Vagina (tissue), 2 donors: ENCODE measurements around the gene UGT1A3. TPM values are rescaled to one million over a fixed set of nuclear protein-coding genes. Genes with fewer than 3 reads are reported as not detected.
"Not testable (repeated sequence)": the region's sequence is repeated elsewhere in the genome, so short reads cannot be mapped to it uniquely, and the experiment has no call there.

Source experiments
- DNase-seq, 2 donors: peaks; one replicate each; pipeline ENCODE4 v3.0.0-alpha.2; 2017; ENCODE audit errors: extremely low spot score in 2 of 2
- H3K27ac ChIP-seq: fragments of 200-600 bp; sonication (generic); one replicate; pipeline ENCODE4 v1.5.1; 2019
- H3K27me3 ChIP-seq: fragments of 200-600 bp; sonication (generic); one replicate; pipeline ENCODE4 v1.5.1; 2019
- H3K36me3 ChIP-seq, 2 donors: fragments of 200-600 bp; sonication (generic); one replicate each; pipeline ENCODE4 v1.5.1; 2017 to 2019
- H3K4me1 ChIP-seq: fragments of 200-600 bp; sonication (generic); one replicate; pipeline ENCODE4 v1.5.1; 2019
- H3K4me3 ChIP-seq, 2 donors: fragments of 200-600 bp; sonication (generic); 1 replicate in 1 of 2; 2 replicates in 1 of 2; pipeline ENCODE4 v1.5.1; 2016 to 2019
- H3K9me3 ChIP-seq: fragments of 200-600 bp; sonication (generic); one replicate; pipeline ENCODE4 v1.5.1; 2019
- CTCF ChIP-seq, 3 experiments: fragments of 450-650 bp in 2 of 3; fragments of 200-600 bp in 1 of 3; sonication (generic) in 1 of 3; IDR thresholded peaks; one replicate each; pipeline ENCODE4 v1.5.1; 2017 to 2019; ENCODE audit warnings: antibody characterized with exemption in 3 of 3, mild to moderate bottlenecking in 2 of 3, moderate library complexity in 2 of 3
- POLR2A ChIP-seq, 2 donors: fragments of 450-650 bp; IDR thresholded peaks; one replicate each; pipeline ENCODE4 v1.6.1; 2017; ENCODE audit warnings: antibody characterized with exemption in 2 of 2, mild to moderate bottlenecking in 2 of 2, moderate library complexity in 2 of 2
- POLR2AphosphoS5 ChIP-seq, 2 donors: sonication (generic); formaldehyde crosslinking; IDR thresholded peaks; one replicate each; pipeline ENCODE4 v1.9.0; 2017; ENCODE audit warnings: antibody characterized with exemption in 2 of 2, mild to moderate bottlenecking in 2 of 2, low read depth in 1 of 2; ENCODE audit not compliant: insufficient read depth in 1 of 2
- intact Hi-C: fragments of 100-400 bp; cut with DNase I; formaldehyde crosslinking; loops from one replicate; pipeline ENCODE4 v1.15.1; 2023
- total RNA-seq: library from RNA; depleted of rRNA; stranded (reverse); fragments of >200 nt; gene quantifications from one replicate; pipeline ENCODE4 v1.2.3, GENCODE V29; 2016

Gene UGT1A3
- total RNA-seq, 1 donor from 2014 or later = not detected

GRCh38 chr2:233699424-233700027 is 29.3 kb upstream of the UGT1A3 start:
- no peak for DNase-seq
- no peaks in the 10 kb centered on the region for H3K4me1 ChIP-seq
- no peak for TF ChIP-seq POLR2A (IDR thresholded peaks at IDR 0.05)
- no peak for TF ChIP-seq CTCF (IDR thresholded peaks at IDR 0.05)
- TF ChIP-seq POLR2AphosphoS5 (IDR thresholded peaks at IDR 0.05; ENCODE audit: insufficient read depth in 1 of 2, low read depth in 1 of 2) = no peak
- intact Hi-C loops = no loop called here
- no peak overlapping the region for H3K27ac ChIP-seq
- no peaks in the 10 kb centered on the region for H3K9me3 ChIP-seq
- H3K27me3 ChIP-seq = no peaks in the 10 kb centered on the region
- H3K4me3 ChIP-seq = no peak overlapping the region
- no peaks in the 10 kb centered on the region for H3K36me3 ChIP-seq

- no peak overlapping the region for H3K27ac ChIP-seq
- intact Hi-C loops = no loop called here
- DNase-seq = no peak
Observed at GRCh38 chr2:233700028-233700635, 28.7 kb upstream of the UGT1A3 start.

GRCh38 chr2:233700842-233701241 is 28.0 kb upstream of the UGT1A3 start:
- intact Hi-C loops, H3K4me1 ChIP-seq, H3K9me3 ChIP-seq, H3K4me3 ChIP-seq, DNase-seq, H3K36me3 ChIP-seq, H3K27ac ChIP-seq, H3K27me3 ChIP-seq: not testable (repeated sequence)

More at GRCh38 chr2:233700028-233700635, 28.7 kb upstream of the UGT1A3 start:
- Histone ChIP-seq H3K4me3 (no peak overlapping the region), H3K36me3 (no peaks in the 10 kb centered on the region), H3K27me3 (no peaks in the 10 kb centered on the region), H3K9me3 (no peaks in the 10 kb centered on the region), H3K4me1 (no peaks in the 10 kb centered on the region)
- TF ChIP-seq POLR2AphosphoS5 (IDR thresholded peaks at IDR 0.05; ENCODE audit: insufficient read depth in 1 of 2, low read depth in 1 of 2) (peak in 1 of 2 donors; percentile 43), POLR2A (IDR thresholded peaks at IDR 0.05) (no peak)

GRCh38 chr2:233702238-233702637 is 26.6 kb upstream of the UGT1A3 start:
- TF ChIP-seq POLR2A (IDR thresholded peaks at IDR 0.05) (no peak), CTCF (IDR thresholded peaks at IDR 0.05) (no peak), POLR2AphosphoS5 (IDR thresholded peaks at IDR 0.05; ENCODE audit: insufficient read depth in 1 of 2, low read depth in 1 of 2) (no peak)
- no peaks in the 10 kb centered on the region for H3K36me3 ChIP-seq
- peaks cover 5% of the 10 kb centered on the region for H3K4me1 ChIP-seq
- DNase-seq = no peak
- H3K4me3 ChIP-seq = no peak overlapping the region
- intact Hi-C loops = no loop called here
- no peaks in the 10 kb centered on the region for H3K27me3 ChIP-seq
- no peak overlapping the region for H3K27ac ChIP-seq
- no peaks in the 10 kb centered on the region for H3K9me3 ChIP-seq

GRCh38 chr2:233705911-233706506 is 22.8 kb upstream of the UGT1A3 start:
- Histone ChIP-seq H3K36me3 (no peaks in the 10 kb centered on the region), H3K4me3 (no peak overlapping the region), H3K9me3 (no peaks in the 10 kb centered on the region), H3K27ac (peak overlapping the region; percentile 20), H3K27me3 (no peaks in the 10 kb centered on the region), H3K4me1 (peaks cover 12% of the 10 kb centered on the region)
- intact Hi-C loops = no loop called here
- DNase-seq = no peak
- TF ChIP-seq POLR2AphosphoS5 (IDR thresholded peaks at IDR 0.05; ENCODE audit: insufficient read depth in 1 of 2, low read depth in 1 of 2) (no peak), CTCF (IDR thresholded peaks at IDR 0.05) (no peak), POLR2A (IDR thresholded peaks at IDR 0.05) (no peak)

GRCh38 chr2:233706720-233707119 is 22.1 kb upstream of the UGT1A3 start:
- intact Hi-C loops = no loop called here
- no peaks in the 10 kb centered on the region for H3K36me3 ChIP-seq
- H3K4me1 ChIP-seq = peaks cover 12% of the 10 kb centered on the region
- no peak overlapping the region for H3K4me3 ChIP-seq
- H3K9me3 ChIP-seq = no peaks in the 10 kb centered on the region
- TF ChIP-seq POLR2A (IDR thresholded peaks at IDR 0.05) (no peak), POLR2AphosphoS5 (IDR thresholded peaks at IDR 0.05; ENCODE audit: insufficient read depth in 1 of 2, low read depth in 1 of 2) (no peak), CTCF (IDR thresholded peaks at IDR 0.05) (no peak)
- H3K27me3 ChIP-seq = no peaks in the 10 kb centered on the region
- no peak for DNase-seq
- H3K27ac ChIP-seq = peak overlapping the region; percentile 20
